Measurements from ENCODE around the gene MORF4L1. TPM values are rescaled to one million over a fixed set of nuclear protein-coding genes. Genes with fewer than 3 reads are reported as not detected.
"Not testable (repeated sequence)": the region's sequence is repeated elsewhere in the genome, so short reads cannot be mapped to it uniquely, and the experiment has no call there.

Gene MORF4L1
- total RNA-seq, 1 donor from 2014 or later, result 330 TPM

DNA sequence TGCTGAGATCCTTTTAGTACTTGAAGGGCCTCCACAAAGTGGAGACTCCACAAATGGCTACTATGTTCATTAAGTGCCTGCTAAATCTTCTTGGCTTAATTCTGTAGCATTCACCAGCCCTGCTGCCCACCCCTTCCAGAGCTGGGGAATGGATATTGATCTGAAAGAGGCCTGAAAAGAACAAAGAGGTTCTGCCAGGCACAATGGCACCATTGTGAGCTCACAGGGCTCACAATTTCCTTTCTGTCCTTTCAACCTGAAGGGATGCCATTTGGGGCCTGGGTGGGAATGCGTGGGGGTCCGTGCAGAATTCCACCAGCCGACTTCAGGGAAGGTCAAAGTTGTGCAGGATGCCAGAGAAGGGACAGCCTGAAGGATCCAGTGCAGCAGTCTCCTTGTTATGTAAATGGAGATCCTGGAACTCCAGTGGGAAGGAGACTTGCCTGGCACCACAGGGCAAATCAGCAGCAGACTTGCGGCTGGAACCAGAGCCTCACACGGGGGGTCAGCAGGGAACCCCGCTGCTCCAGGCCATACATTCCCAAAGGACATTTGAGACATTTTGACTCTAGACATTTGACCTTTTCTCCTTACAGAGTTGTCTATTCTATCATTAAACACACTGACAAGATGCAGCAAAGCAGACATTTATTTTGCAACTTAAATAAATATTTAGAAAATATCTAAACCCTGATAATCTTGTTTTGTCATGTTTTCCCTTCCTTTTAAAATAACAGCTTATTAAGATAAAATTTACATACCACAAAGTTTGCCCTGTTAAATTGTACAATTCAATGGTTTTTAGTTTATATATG lies 21.5 kb upstream of the MORF4L1 start:
- intact Hi-C loops (cut with DNase I), result no loop called here
- ATAC-seq (ENCODE audit: poor library complexity), result no peak
- DNase-seq, result no peak

DNA sequence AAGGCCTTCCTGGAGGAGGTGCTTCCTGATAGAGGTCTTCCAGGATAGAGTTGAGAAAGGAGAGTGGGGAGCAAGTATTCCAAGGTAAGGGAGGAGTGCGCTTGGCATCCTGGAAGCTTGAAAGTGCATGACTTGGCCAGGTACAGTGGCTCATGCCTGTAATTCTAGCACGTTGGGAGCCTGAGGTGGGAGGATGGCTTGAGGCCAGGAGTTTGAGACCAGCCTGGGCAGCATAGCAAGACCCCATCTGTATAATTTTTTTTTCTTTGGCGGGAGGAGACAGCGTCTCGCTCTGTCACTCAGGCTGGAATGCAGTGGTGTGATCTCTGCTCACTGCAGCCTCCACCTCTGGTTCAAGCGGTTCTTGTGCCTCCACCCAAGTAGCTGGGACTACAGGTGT lies 19.2 kb upstream of the MORF4L1 start:
- DNase-seq (no peak), ATAC-seq (ENCODE audit: poor library complexity) (no peak)
- intact Hi-C loops (cut with DNase I), result no loop called here

DNA sequence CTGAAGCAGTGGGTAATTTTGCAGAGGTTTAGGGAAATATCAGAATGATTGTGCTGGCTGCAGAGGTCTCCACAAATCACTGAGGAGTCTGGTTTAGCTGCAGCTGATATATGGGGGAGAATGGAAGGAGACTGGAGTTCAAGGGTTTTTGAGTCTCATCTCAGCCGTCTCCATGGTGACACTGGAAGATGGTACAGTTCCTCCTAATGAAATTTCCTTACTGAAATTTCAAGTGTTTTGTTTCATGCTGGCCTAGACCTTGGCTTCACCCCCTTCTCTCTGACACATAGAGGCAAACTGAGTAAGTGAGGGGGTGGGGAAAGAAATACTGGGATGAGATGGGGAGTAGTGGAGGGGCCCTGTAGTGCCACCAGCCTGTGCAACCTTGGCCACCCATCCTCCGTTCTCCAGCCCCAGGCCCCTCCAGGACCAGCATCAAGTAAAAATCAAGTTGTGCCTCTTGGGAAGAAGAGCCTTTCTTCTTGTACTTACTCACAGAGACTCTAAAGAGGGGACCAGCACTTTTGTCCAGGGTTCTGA lies 17.8 kb upstream of the MORF4L1 start:
- intact Hi-C loops (cut with DNase I), result no loop called here
- ATAC-seq (ENCODE audit: poor library complexity) (no peak), DNase-seq (no peak)

DNA sequence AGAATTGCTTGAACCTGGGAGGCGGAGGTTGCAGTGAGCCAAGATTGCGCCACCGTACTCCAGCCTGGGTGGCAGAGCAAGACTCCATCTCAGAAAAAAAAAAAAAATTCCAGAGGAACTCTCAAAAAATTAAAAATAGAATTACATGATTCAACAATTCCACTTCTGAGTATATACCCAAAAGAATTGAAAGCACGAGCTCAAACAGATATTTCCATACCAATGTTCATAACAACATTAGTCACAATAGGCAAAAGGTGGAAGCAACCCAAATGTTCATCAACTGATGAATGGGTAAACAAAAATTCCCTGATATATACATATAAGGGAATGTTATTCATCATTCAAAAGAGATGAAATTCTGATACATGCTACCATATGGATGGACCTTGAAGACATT lies 16.9 kb upstream of the MORF4L1 start:
- no peak for DNase-seq
- intact Hi-C loops (cut with DNase I), result no loop called here
- ATAC-seq (ENCODE audit: poor library complexity), result no peak

DNA sequence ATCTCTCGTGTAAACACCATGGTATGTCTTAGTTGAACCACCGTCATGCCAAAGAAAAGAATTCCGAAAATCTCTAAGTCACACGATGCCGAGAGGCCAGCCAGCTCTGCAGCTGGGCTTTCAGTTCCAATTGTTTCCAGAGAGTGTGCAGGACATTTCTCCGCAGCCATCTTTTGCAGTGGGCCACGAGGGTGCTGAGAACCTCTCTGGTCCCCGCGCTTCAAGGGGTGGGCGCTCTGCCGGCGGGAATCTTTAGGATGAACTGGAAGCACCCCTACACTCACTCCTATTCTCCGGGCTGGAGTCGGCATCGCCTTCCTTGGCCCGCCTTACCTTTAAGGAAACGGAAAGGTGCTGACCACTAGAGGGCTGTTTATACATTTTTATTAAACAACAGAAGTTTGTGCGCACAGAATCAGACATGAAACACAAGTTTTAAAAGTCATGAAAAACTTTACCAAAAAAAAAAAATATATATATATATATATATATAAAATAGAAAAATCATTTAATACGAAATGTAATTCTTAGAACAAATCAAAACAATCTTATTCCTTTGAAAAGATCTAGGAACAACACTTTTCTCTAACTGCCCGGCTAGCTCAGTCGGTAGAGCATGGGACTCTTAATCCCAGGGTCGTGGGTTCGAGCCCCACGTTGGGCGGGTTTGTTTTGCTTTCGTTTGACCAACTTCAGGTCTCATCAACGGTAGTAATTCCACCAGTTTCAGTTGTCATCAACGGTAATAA lies 12.5 kb upstream of the MORF4L1 start:
- peak; percentile 83 for DNase-seq
- intact Hi-C loops (cut with DNase I), result loop anchor here (10.0 kb wide), 1 partner anchor 45 kb away; the partner anchor contains the start of gene ADAMTS7
- ATAC-seq (ENCODE audit: poor library complexity), result peak; percentile 90

DNA sequence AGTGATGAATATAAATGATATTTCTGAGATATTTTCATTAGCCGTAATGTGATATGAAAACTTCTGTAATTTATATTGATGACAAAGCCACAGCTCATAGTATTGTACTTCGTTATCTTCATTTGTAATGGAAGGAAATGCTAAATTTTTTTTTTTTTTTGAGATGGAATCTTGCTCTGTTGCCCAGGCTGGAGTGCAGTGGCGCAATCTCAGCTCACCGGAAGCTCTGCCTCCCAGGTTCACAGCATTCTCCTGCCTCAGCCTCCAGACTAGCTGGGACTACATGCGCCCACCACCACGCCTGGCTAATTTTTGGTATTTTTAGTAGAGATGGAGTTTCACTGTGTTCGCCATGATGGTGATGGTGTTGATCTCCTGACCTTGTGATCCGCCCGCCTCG lies 7.1 kb upstream of the MORF4L1 start:
- ATAC-seq (ENCODE audit: poor library complexity), result not testable (repeated sequence)
- intact Hi-C loops (cut with DNase I), result loop anchor here (10.0 kb wide), 1 partner anchor 51 kb away; the partner anchor contains the start of gene ADAMTS7

DNA sequence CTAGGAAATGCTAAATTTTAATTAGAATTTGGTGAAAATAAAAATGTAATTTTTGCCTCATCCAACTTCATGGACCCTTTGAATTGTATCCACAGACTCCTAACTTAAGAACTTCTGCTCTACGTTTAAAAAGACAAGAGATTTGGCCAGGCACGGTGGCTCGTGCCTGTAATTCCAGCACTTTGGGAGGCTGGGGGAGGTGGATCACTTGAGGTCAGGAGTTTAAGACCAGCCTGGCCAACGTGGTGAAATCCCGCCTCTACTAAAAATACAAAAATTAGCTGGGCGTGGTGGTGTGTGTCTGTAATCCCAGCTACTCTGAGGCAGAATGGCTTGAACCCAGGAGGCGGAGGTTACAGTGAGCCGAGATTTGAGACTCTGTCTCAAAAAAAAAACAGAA lies 6.7 kb upstream of the MORF4L1 start:
- intact Hi-C loops (cut with DNase I), result loop anchor here (10.0 kb wide), 1 partner anchor 51 kb away; the partner anchor contains the start of gene ADAMTS7
- not testable (repeated sequence) for ATAC-seq (ENCODE audit: poor library complexity)

More for the DNA sequence above, 7.1 kb upstream of the MORF4L1 start:
- not testable (repeated sequence) for DNase-seq

DNA sequence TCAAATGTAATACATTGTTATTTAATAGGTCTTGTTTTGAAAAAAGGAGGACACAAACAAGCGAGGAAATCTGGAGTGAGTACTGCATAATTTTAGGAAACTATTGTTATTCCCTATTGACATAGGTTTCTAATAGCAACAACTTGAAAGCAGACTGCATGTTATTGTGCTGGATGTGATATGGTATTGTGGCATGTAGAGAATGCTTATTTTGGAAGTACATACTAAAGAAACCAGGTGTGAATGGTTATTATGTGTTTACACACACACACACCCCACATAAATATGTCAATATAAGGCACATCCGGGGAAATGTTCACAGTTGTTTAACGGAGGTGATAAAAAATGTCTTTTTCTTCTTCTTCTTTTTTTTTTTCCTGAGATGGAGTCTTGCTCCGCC lies 5.9 kb upstream of the MORF4L1 start:
- intact Hi-C loops (cut with DNase I), result loop anchor here (10.0 kb wide), 1 partner anchor 52 kb away; the partner anchor contains the start of gene ADAMTS7
- ATAC-seq (ENCODE audit: poor library complexity) (no peak), DNase-seq (no peak)

More for the DNA sequence above, 6.7 kb upstream of the MORF4L1 start:
- not testable (repeated sequence) for DNase-seq

DNA sequence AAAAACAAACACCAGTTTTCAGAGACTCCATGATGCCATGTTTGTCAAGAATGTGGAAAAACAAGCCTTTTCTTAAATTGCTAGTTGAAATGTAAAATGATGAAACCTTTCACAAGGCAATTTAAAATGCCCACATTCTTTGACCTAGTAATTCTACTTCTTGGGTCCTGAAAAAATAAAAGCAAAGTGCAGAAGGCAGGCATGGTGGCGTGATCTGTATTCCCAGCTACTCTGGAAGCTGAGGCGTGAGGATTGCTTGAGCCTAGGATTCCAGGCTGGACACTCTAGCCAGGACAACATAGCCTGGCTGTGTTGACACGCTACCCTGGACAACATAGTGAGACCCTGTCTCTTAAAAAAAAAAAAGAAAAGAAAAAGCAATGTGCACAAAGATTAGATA lies 4.3 kb upstream of the MORF4L1 start:
- DNase-seq (no peak), ATAC-seq (ENCODE audit: poor library complexity) (no peak)
- intact Hi-C loops (cut with DNase I), result loop anchor here (10.0 kb wide), 1 partner anchor 54 kb away; the partner anchor contains the start of gene ADAMTS7

DNA sequence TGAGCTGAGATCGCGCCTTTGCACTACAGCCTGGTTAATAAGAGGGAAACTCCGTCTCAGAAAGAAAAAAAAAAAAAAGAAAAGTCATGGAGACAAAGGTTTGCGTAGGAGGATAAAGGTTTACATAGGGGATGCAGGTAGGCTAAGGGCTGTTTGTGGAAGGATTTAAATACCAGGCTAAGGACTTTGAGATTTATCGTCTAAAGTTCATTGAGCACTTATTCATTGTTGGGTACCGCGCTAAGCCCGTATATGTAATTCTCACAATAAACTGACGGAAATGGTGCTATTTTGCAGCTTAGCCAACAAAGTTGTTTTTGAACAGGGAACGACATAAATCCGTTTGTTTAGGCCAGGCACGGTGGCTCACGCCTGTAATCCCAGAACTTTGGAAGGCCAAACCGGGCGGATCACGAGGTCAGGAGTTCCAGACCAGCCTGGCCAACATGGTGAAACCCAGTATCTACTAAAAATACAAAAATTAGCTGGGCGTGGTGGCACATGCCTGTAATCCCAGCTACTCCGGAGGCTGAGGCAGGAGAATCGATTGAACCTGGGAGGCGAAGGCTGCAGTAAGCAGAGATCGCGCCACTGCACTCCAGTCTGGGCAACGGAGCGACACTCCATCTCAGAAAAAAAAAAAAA lies 1.1 kb upstream of the MORF4L1 start:
- ATAC-seq (ENCODE audit: poor library complexity); intact Hi-C loops (cut with DNase I); DNase-seq: not testable (repeated sequence)

DNA sequence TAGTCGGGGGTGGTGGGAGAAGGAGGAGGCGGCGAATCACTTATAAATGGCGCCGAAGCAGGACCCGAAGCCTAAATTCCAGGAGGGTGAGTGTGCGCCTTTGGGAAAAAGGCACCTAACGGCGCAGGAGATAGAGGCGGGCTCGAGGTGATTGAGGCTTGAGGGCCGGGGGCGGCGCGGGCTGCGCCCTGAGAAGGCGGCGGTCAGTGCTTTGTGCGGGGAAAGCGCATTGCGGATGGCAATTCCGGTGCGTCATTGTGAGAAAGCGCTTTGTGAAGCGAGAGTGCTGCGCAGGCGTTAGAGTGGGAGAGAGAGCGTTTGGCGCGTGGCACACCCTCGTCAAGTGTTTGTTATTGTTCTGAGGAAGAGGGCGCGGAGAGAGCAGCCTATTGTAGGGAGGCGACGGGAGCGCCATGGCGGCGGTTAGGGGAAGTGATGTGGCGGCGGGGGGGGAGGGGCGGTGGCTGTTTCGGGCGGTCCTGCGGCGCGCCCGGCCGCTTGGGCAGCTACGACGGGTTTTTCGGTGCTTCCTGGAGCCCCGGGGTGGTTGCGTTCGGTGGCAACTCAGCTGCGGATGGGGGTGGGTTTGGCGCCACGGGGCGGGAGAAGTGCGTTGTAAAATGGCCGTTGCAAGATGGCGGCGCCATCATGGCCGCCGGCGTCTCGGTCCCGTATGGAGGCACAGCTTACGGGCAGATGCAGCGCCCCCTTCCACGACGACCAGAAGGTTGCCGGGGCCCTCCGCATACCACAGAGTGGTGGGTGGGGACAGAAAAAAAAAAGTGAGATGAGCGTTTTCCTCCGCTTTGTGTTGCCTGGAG lies 492 bp downstream of the MORF4L1 start:
- ATAC-seq (ENCODE audit: poor library complexity) (peak; percentile 78), DNase-seq (peak; percentile 93)
- intact Hi-C loops (cut with DNase I), result no loop called here

DNA sequence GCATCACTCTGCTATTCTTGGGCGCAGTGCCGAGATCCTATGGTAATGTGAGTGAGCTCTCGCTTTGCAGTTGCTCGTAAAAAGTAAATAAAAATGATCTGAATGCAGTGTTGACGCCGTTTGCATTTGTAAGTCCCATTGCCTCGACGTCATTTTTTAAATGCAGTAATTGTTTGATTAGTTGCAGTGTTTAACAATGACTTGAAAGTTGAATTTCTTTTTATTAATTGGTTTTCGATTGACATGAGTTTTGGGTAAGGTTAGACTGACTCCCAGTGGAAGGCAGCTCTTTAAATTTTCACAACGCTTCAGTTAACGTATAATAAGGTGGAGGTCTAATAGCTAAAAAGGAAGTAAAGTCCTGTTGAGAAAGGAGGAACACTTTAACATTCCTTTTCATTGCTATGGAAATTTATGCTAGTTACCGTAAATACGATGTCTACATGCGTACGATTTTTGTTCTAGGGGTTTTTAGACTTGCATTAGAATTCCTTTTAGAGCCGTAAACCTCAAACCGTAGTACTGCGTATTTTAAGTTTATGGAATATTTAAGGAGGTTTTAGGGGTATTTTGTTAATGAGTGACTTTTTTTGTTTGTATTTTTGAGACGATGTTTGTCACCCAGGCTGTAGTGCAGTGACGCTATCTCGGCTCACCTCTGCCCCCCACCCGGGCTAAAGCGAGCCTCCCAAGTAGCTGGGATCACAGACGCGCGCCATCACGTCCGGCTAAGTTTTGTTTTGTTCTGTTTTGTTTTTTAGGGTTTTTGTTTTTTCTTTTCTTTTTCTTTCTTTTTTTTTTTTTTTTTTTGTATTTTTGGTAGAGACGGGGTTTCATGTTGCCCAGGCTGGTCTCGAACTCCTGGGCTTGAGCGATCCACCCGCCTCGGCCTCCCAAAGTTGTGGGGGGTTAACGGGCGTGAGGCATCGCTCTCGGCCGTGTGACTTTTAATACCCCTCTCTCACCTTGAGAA lies 1.4 kb downstream of the MORF4L1 start:
- no peak for ATAC-seq (ENCODE audit: poor library complexity)
- DNase-seq, result no peak
- intact Hi-C loops (cut with DNase I), result no loop called here

DNA sequence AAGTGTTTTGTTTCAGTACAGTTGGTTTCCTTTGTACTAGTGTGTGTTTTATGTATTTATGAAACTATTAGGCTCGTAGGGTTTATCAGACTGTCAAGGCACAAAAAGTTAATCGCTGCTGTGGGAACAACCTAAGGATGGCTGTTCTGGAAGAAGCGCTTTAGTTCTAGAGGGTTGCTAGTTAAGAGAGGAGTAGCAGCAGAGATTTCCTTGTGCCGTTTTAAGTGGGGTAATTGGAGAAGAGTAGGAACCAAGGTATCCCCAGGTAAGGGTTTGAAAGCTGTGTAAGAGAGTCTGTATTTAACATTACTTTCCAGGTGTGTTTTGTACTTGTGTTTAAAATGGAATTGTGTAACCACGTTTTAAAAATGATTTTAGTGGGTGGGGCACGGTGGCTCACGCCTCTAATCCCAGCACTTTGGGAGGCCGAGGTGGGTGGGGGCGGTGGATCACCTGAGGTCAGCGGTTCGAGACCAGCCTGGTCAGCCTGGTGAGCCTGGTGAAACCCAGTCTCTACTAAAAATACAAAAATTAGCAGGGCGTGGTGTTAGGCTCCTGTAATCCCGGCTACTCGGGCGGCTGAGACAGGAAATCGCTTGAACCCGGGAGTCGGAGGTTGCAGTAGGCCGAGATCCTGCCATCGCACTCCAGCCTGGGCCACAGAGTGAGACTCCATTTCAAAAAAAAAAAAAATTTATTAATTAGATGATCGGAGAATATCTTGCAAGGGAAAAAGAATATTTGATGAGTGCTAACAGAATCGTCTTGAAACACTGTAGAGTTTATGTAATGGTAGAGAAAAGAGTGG lies 2.6 kb downstream of the MORF4L1 start:
- intact Hi-C loops (cut with DNase I), result no loop called here
- ATAC-seq (ENCODE audit: poor library complexity) (no peak), DNase-seq (no peak)

DNA sequence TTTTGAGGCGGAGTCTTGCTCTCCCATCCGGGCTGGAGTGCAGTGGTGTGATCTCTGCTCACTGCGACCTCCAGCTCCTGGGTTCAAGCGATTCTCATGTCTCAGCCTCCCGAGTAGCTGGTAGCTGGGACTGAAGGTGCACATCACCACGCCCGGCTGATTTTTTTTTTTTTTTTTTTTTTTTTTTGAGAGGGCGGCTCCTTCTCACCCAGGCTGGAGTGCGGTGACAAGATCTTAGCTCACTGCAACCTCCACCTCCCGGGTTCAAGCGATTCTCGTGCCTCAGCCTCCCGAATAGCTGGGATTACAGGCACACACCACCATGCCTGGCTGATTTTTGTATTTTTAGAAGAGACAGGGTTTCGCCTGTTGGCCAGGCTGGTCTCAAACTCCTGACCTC lies 4.3 kb downstream of the MORF4L1 start:
- ATAC-seq (ENCODE audit: poor library complexity); DNase-seq; intact Hi-C loops (cut with DNase I): not testable (repeated sequence)

DNA sequence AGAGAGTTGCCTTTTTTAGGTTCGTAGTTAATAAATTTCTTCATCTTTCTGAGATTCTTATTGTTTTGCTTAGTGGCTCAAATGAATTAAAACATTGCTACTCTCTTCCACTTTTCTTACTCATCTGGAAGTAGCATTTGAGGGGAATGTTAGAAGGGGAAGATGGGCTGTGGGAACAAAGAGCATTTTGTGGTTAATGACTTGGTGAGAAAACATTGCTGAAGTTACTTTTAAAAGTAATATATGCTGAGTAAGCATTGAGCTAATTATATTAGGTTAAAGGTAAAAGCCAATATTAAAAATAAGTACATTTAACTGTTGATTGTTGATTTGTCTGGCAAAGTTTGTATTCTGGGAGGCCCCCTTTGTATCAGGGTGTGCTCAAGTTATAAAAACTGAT lies 5.7 kb downstream of the MORF4L1 start:
- no peak for ATAC-seq (ENCODE audit: poor library complexity)
- intact Hi-C loops (cut with DNase I), result no loop called here

More for the DNA sequence above, 5.7 kb downstream of the MORF4L1 start:
- DNase-seq, result no peak
